PC-9 (cell line): ENCODE results near the gene GPR68. TPM values are rescaled to one million over a fixed set of nuclear protein-coding genes. Genes with fewer than 3 reads are reported as not detected.

Source experiments
- BruUV-seq: library from RNA; stranded (reverse); fragments of 400-500 nt; replicated peaks from 2 replicates; lab custom pipeline; 2021; lab: Mats Ljungman, UMichigan
- CTCF ChIA-PET: fragments of 300-600 bp; sonication (Branson Sonifier 250); formaldehyde crosslinking; loops from one replicate; lab custom pipeline; 2022; ENCODE audit warnings: antibody characterized with exemption; lab: Charles Lee
- POLR2A ChIA-PET: fragments of 300-600 bp; sonication (Branson Sonifier 250); formaldehyde crosslinking; loops from one replicate; lab custom pipeline; 2022; ENCODE audit warnings: antibody characterized with exemption; ENCODE audit not compliant: unreplicated experiment; lab: Charles Lee
- DNase-seq, 2 experiments: peaks; one replicate each; pipeline versions ENCODE4 v3.0.0 to v3.0.0-alpha.2; 2015 to 2022; ENCODE audit warnings: mixed read lengths in 1 of 2
- H2AFZ ChIP-seq: fragments of 200-600 bp; sonication (generic); 2 replicates; pipeline ENCODE4 v1.8.1; 2017; ENCODE audit warnings: antibody characterized with exemption
- H3F3A ChIP-seq: fragments of 200-600 bp; sonication (generic); 2 replicates; pipeline ENCODE4 v1.8.1; 2017; ENCODE audit warnings: antibody characterized with exemption, mild to moderate bottlenecking, low read depth; ENCODE audit not compliant: insufficient read depth
- H3K27ac ChIP-seq: fragments of 200-600 bp; sonication (generic); 2 replicates; pipeline ENCODE4 v1.6.1; 2016; ENCODE audit warnings: mixed run types
- H3K27me3 ChIP-seq: fragments of 200-600 bp; sonication (generic); 2 replicates; pipeline ENCODE4 v1.6.1; 2016; ENCODE audit warnings: low read depth, mixed run types; ENCODE audit not compliant: insufficient read depth
- H3K36me3 ChIP-seq: fragments of 200-600 bp; sonication (generic); 2 replicates; pipeline ENCODE4 v1.6.1; 2016; ENCODE audit warnings: low read depth, mixed run types
- H3K4me1 ChIP-seq: fragments of 200-600 bp; sonication (generic); replicated peaks from 2 replicates; pipeline ENCODE4 v1.6.1; 2016; ENCODE audit warnings: mixed run types; ENCODE audit not compliant: insufficient read depth
- H3K4me2 ChIP-seq: fragments of 200-600 bp; sonication (generic); 2 replicates; pipeline ENCODE4 v1.6.1; 2017; ENCODE audit warnings: mixed run types
- H3K4me3 ChIP-seq: fragments of 200-600 bp; sonication (generic); 2 replicates; pipeline ENCODE4 v1.6.1; 2016; ENCODE audit warnings: mixed run types
- H3K79me2 ChIP-seq: fragments of 200-600 bp; sonication (generic); 2 replicates; pipeline ENCODE4 v1.6.1; 2017; ENCODE audit warnings: low read depth, mixed run types
- H3K9me2 ChIP-seq: fragments of 200-600 bp; sonication (generic); 2 replicates; pipeline ENCODE4 v1.8.1; 2017; ENCODE audit warnings: mild to moderate bottlenecking; ENCODE audit not compliant: insufficient read depth
- H3K9me3 ChIP-seq: fragments of 200-600 bp; sonication (generic); 2 replicates; pipeline ENCODE4 v1.8.1; 2016; ENCODE audit warnings: low read depth; ENCODE audit not compliant: insufficient read depth
- H4K20me1 ChIP-seq: fragments of 200-600 bp; sonication (generic); 2 replicates; pipeline ENCODE4 v1.8.1; 2017; ENCODE audit not compliant: insufficient read depth
- EZH2 ChIP-seq: fragments of 200-600 bp; sonication (generic); IDR thresholded peaks from 2 replicates; pipeline ENCODE4 v1.8.0; 2017; ENCODE audit warnings: antibody characterized with exemption, low read depth
- intact Hi-C: fragments of 100-400 bp; cut with micrococcal nuclease; formaldehyde crosslinking; loops from one replicate; pipeline ENCODE4 v1.10.0; 2022; ENCODE audit not compliant: unreplicated experiment
- total RNA-seq: library from RNA; stranded (reverse); gene quantifications from 2 replicates; pipeline ENCODE4 v1.2.3, GENCODE V29; 2021
- TF ChIP-seq, protein P1 (sequence below): fragments of 200-600 bp; sonication (generic); conservative IDR thresholded peaks from 2 replicates; pipeline ENCODE4 v1.6.1; 2017; ENCODE audit warnings: mixed run types, antibody characterized with exemption, mild to moderate bottlenecking, moderate library complexity

The GPR68 gene
- total RNA-seq, 1 experiment from 2014 or later: not detected

DNA sequence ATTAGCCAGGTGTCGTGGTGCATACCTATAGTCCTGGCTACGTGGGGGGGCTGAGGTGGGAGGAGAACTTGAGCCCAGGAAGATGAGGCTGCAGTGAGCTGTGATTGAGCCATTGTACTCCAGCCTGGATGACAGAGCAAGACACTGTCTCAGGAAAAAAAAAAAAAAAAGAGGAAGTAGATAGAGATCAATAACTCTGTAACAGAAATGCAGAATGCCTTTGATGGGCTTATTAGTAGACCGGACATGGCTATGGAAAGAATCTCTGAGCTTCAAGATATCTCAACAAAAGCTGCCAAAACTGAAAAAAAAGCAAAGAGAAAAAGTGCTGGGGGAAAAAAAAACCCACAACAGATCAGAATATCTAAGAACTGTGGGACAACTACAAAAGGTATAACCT lies 37.5 kb downstream of the GPR68 start:
- TF ChIP-seq EZH2: no peak
- TF ChIP-seq, protein P1, sequence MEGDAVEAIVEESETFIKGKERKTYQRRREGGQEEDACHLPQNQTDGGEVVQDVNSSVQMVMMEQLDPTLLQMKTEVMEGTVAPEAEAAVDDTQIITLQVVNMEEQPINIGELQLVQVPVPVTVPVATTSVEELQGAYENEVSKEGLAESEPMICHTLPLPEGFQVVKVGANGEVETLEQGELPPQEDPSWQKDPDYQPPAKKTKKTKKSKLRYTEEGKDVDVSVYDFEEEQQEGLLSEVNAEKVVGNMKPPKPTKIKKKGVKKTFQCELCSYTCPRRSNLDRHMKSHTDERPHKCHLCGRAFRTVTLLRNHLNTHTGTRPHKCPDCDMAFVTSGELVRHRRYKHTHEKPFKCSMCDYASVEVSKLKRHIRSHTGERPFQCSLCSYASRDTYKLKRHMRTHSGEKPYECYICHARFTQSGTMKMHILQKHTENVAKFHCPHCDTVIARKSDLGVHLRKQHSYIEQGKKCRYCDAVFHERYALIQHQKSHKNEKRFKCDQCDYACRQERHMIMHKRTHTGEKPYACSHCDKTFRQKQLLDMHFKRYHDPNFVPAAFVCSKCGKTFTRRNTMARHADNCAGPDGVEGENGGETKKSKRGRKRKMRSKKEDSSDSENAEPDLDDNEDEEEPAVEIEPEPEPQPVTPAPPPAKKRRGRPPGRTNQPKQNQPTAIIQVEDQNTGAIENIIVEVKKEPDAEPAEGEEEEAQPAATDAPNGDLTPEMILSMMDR: no peak
- H4K20me1 ChIP-seq: no peaks in the 10 kb centered on the region
- BruUV-seq: no TSS peak
- no peak overlapping the region for H3K4me3 ChIP-seq
- no peaks in the 10 kb centered on the region for H3K9me2 ChIP-seq
- no peaks in the 10 kb centered on the region for H3K36me3 ChIP-seq
- no peak overlapping the region for H3K27ac ChIP-seq
- H3K9me3 ChIP-seq: no peaks in the 10 kb centered on the region
- H3F3A ChIP-seq: no peaks in the 10 kb centered on the region
- no peak overlapping the region for H2AFZ ChIP-seq
- POLR2A ChIA-PET: no interaction called here
- CTCF ChIA-PET: no interaction called here
- intact Hi-C loops: no loop called here
- no peaks in the 10 kb centered on the region for H3K4me1 ChIP-seq
- no peak for DNase-seq
- no peaks in the 10 kb centered on the region for H3K27me3 ChIP-seq
- no peak overlapping the region for H3K4me2 ChIP-seq
- no peaks in the 10 kb centered on the region for H3K79me2 ChIP-seq

DNA sequence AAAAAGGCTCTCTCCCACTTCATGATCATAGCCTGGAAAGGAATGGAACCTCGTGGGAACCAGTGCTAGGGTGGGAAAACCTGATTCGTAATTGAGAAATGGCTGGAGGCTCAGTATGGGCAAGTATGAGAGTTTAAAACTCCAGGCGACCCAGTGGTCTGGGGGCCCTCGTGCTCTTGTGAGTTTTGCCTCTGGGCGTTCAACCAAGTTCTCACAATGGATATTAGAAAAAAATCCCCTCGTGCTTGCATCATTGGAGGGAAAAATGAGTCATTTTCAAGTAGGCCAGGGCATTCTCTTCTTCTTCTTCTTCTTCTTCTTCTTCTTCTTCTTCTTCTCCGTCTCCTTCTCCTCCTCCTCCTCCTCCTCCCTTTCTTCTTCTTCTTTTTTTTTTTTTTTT lies 39.0 kb downstream of the GPR68 start:
- Histone ChIP-seq H3K9me2 (no peaks in the 10 kb centered on the region), H3K9me3 (no peaks in the 10 kb centered on the region), H4K20me1 (no peaks in the 10 kb centered on the region), H3K4me3 (no peak overlapping the region), H3K36me3 (no peaks in the 10 kb centered on the region), H3F3A (no peaks in the 10 kb centered on the region), H3K27me3 (no peaks in the 10 kb centered on the region), H3K27ac (no peak overlapping the region), H3K79me2 (no peaks in the 10 kb centered on the region), H3K4me2 (no peak overlapping the region), H2AFZ (no peak overlapping the region), H3K4me1 (no peaks in the 10 kb centered on the region)
- TF ChIP-seq, protein P1: no peak
- no peak for TF ChIP-seq EZH2
- BruUV-seq: no TSS peak
- POLR2A ChIA-PET: no interaction called here
- intact Hi-C loops: no loop called here
- CTCF ChIA-PET: no interaction called here
- DNase-seq: no peak

DNA sequence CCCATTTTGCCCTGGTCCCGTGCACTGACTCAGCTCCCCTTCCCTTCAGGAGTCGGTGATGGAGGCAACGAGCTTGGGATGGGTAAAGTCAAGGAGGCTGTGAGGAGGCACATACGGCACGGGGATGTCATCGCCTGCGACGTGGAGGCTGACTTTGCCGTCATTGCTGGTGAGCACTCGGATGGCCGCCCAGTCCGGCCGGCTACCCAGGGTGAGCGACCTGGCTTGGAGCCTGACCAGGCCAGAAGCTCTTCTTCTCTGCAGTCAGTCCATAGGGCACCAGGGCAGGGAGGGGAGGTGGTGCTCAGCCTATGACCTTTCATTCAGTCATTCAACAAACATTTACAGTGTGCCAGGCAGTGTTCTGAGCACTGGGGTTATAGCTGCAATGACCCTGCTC lies 39.8 kb downstream of the GPR68 start:
- H4K20me1 ChIP-seq: no peaks in the 10 kb centered on the region
- CTCF ChIA-PET: no interaction called here
- no peak overlapping the region for H3K27ac ChIP-seq
- BruUV-seq: no TSS peak
- no peak for DNase-seq
- no peaks in the 10 kb centered on the region for H3K4me1 ChIP-seq
- intact Hi-C loops: no loop called here
- POLR2A ChIA-PET: no interaction called here
- no peak overlapping the region for H3K4me3 ChIP-seq
- no peaks in the 10 kb centered on the region for H3K79me2 ChIP-seq
- H2AFZ ChIP-seq: no peak overlapping the region
- no peaks in the 10 kb centered on the region for H3K9me2 ChIP-seq
- H3K36me3 ChIP-seq: no peaks in the 10 kb centered on the region
- no peak overlapping the region for H3K4me2 ChIP-seq
- TF ChIP-seq, protein P1: no peak
- TF ChIP-seq EZH2: no peak
- H3K27me3 ChIP-seq: no peaks in the 10 kb centered on the region
- H3K9me3 ChIP-seq: no peaks in the 10 kb centered on the region
- no peaks in the 10 kb centered on the region for H3F3A ChIP-seq
